Stimulated activated CD4-positive, alpha-beta T cell treated with anti-CD3 and anti-CD28 coated beads, Interleukin-4, amount 100 ng/mL, for 1 hour (primary cell): ENCODE data around the gene KRTAP9-8.
"Not testable (repeated sequence)": the region's sequence is repeated elsewhere in the genome, so short reads cannot be mapped to it uniquely, and the experiment has no call there.

ENCODE experiments used
- DNase-seq: peaks from one replicate; pipeline ENCODE4 v3.0.0-alpha.2; 2020

KRTAP9-8 gene, protein sequence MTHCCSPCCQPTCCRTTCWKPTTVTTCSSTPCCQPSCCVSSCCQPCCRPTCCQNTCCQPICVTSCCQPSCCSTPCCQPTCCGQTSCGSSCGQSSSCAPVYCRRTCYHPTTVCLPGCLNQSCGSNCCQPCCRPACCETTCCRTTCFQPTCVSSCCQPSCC

GRCh38 chr17:41237949-41238437, at the start of gene KRTAP9-8:
Gene KRTAP9-8, plus strand, starts transcription at chr17:41237999. Its CDS starts 53 bp downstream, at chr17:41238052.
- not testable (repeated sequence) for DNase-seq

- not testable (repeated sequence) for DNase-seq
These were observed 47.9 kb upstream of the KRTAP9-8 start, which contains the start of gene KRTAP9-1 for GRCh38 chr17:41189837-41190318. Gene KRTAP9-1, plus strand, starts transcription at chr17:41189887. Its CDS starts 0 bp downstream, at chr17:41189887.

- no peak for DNase-seq
These were observed 47.5 kb upstream of the KRTAP9-8 start for GRCh38 chr17:41190328-41190727.

DNA sequence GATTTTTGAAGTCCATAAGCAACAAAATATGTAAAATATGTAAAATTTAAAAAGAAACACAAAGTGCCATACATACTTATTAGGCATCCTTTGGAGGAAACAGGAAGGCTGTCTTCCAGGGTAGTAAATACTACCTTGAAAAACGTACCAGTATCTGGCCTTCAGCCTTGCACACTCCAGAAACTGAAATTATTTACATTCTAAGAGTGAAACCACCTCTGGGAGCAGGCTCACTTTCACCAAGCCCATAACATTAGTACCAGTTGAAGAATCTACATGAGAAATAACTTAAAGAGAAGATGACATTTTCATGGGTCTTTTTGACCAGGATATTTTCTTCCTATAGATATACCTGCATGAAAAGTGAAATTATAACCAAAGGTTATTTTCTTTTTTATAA, 41.7 kb upstream of the KRTAP9-8 start:
- no peak for DNase-seq

DNA sequence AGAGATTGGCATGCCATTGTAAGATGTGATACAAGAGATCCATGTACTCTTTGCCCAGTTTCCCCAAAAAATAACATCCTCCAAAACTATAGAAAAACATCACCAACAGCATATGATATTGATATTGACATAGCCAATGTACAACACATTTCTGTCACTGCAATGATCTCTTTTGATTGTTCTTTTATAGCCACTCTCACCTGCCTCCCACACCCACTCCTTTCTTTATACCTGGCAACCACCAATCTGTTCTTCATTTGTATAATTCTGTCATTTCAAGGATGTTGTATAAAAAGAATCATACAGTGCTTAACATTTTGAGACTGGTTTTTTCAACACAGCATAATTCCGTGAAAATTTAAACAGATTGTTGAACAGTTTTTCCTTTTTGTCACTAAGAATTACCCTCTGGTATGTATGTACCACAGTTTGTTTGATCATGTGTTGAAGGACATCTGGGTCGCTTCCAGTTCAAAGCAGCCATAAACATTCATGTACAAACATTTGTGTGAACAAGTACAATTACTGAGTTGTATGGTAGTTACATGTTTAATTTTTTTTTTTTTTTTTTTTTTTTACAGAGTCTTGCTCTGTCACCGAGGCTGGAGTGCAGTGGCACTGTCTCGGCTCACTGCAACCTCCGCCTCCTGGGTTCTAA, 38.2 kb upstream of the KRTAP9-8 start:
- DNase-seq: no peak

GRCh38 chr17:41211845-41212466, 25.8 kb upstream of the KRTAP9-8 start:
- DNase-seq: no peak

DNA sequence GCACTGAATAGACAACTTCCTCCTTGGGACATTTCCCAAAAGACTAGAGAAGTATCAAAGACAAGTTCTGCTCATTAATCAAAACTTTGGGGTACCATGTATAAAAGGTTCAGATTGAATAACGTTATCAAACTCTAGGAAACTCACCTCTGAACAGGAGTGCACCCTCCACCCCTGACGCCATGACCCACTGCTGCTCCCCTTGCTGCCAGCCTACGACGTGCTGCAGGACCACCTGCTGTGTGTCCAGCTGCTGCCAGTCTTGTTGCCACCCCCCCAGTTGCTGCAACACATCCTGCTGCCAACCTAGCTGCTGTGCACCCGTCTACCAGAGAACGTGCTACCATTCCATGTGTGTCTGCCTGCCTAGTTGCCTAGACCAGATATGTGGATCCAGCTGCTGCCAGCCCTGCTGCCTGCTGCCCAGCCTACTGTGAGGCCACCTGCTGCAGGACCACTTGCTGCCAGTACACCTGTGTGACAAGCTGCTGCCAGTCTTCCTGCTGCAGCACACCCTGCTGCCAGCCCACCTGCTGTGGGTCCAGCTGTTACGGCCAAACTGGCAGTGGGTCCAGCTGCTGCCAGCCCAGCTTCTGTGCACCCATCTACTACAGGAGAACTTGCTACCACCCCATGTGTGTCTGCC, 25.2 kb upstream of the KRTAP9-8 start:
- no peak for DNase-seq

- DNase-seq: no peak
These were observed 22.1 kb upstream of the KRTAP9-8 start for GRCh38 chr17:41215681-41216080.

GRCh38 chr17:41223821-41224220, 14.0 kb upstream of the KRTAP9-8 start:
- DNase-seq: no peak

DNA sequence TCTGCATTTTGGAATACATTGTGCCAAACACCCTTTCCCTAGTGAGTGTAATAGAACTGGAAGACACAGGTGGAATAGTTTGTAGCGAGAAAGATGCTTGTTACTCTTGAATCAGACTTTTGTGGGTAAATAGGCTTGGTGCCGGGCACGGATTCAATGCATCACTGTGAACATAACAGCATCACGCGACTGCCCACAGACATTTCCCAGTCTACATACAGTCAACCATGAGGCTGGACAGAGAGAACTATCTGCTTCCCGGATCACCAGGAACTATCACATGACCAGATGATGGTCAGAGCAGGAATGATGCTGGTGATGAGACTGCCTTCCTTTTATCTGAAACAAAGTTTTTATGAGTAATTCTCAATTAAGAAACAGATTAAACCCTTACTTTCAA, 11.7 kb upstream of the KRTAP9-8 start:
- DNase-seq: no peak

- not testable (repeated sequence) for DNase-seq
These were observed 11.2 kb upstream of the KRTAP9-8 start, which contains the start of gene KRTAP9-2 for GRCh38 chr17:41226598-41227095. Gene KRTAP9-2, plus strand, starts transcription at chr17:41226648. Its CDS starts 7 bp downstream, at chr17:41226655.

DNA sequence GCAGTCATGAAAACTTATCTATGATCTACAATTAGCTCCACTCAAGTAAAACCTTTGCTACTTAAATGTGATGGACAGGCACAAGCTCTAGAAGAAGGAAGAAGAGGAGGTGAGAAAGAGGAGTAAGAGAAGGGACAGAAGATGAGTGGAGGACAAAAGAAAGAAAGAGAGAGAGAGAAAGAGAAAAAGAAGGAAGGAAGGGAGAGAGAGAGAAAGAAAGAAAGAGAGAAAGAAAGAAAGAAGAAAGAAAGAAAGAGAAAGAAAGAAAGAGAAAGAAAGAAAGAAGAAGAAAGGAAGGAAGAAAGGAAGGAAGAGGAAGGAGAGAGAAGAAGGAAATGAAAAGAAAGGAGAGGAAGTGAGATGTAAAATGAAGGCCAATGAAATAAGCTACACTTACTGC, 7.7 kb upstream of the KRTAP9-8 start:
- DNase-seq: no peak

DNA sequence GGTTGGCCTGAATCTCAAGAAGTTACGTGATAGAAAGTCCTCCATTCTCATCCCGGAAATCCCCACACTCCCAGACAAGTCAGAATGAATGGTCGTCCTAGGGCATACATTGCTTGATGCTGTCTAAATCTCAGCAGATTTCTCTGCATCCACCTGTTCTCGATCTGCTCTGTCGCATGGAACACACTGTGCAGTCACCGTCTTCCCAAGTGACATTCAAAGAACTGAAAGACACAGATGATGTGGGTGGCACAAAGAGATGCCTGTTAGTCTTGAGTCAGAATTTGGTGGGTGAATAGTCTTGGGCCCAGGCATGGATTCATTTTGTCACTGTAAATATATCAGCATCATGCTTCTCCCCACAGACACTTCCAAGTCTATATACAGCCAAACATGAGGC, 6.1 kb upstream of the KRTAP9-8 start:
- no peak for DNase-seq

GRCh38 chr17:41232399-41233105, 5.2 kb upstream of the KRTAP9-8 start, which contains the start of gene KRTAP9-3:
Gene KRTAP9-3, plus strand, starts transcription at chr17:41232449. Its CDS starts 53 bp downstream, at chr17:41232502.
- DNase-seq: not testable (repeated sequence)

DNA sequence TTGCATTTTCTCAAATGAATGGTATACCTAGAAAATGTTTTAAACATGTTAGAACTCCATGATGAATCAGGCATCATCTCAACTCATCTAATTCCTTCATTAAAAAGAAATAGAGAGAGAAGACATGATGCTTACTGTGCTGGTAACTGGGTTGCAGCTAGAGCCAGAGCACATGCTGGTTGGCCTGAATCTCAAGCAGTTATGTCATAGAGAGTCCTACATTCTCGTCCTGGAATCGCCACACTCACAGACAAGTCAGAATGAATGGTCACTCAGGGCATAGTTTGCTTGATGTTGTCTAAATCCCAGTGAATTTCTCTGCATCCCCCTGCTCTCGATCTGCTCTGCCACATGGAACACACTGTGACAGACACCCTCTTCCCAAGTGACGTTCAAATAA, 683 bp upstream of the KRTAP9-8 start:
- DNase-seq: not testable (repeated sequence)

DNA sequence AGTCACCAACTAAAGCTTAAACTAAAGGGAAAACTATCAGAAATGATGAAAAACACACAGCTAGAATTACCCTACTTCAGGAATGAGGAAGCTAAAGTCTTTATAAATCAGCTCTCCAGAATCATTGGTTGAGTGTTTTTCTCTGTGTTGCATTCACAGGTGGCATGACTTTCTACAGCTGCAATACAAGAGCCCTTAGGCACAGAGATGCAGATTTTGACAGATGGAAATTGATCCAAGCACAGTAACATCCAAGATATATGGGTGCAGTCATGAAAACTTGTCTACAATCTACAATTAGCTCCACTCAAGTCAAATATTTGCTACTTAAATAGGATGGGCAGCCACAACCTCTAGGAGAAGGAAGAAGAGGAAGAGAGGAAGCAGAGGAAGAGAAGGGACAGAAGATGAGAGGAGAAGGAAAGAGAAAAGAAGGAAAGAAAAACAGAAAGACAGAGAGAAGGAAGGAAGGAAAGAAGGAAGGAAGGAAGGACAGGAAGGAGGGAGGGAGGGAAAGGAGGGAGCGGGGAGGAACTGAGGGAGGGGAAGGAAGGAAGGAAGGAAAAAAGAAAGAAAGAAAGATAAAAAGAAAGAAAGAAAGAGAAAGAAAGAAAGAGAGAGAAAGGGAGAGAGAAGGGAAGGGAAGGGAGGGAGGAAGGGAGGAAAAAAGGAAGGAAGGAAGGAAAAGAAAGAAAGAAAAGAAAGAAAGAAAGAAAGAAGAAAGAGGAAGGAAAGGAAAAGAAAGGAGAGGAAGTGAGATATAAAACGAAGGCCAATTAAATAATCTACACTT, 9.4 kb downstream of the KRTAP9-8 start:
- not testable (repeated sequence) for DNase-seq

DNA sequence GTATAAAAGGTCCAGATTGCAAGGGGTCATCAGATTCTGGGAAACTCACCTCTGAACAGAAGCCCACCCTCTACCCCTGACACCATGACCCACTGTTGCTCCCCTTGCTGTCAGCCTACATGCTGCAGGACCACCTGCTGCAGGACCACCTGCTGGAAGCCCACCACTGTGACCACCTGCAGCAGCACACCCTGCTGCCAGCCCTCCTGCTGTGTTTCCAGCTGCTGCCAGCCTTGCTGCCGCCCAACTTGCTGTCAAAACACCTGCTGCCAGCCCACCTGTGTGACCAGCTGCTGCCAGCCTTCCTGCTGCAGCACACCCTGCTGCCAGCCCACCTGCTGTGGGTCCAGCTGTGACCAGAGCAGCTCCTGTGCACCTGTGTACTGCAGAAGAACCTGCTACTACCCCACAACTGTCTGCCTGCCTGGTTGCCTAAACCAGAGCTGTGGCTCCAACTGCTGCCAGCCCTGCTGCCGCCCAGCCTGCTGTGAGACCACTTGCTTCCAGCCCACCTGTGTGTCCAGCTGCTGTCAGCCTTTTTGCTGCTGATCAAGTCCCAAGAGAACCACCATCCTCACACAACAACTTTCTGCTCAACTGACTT, 11.9 kb downstream of the KRTAP9-8 start, which contains the start of gene KRTAP9-4:
Gene KRTAP9-4 (plus strand): TSS at position 51 of the 604 bp plus-strand sequence. CDS start 34 bp downstream, at position 85.
- not testable (repeated sequence) for DNase-seq

DNA sequence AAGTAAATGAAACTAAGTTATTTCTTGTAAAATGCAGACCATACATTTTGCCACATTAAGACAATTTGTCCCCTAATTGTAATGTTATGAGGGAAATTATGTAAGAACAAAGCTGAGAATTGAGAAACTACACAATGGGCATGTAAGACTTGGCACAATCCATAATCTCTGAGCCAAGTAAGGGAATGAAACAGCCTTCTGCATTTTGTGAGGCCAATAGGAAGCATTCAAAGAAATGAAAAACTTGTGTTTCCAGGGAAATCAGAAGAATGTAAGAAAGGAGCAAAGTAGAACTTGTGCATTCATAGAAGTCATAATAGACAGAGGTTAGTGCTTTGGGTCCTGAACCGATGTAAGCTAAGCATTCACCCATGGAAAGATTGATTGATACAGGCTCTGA, 13.5 kb downstream of the KRTAP9-8 start:
- DNase-seq: no peak

DNA sequence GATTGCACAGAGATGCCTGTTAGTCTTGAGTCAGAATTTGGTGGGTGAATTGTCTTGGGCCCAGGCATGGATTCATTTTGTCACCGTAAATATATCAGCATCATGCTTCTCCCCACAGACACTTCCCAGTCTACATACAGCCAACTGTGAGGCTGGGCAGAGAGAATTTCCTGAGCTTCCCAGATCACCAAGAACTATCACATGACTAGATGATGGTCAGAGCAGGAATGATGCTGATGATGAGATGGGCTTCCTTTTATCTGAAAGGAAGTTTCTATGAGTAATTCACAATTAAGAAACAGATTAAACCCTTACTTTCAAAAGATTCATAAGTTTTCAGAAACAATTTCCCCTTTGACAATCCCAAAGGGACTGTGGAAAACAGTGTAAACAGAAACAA, 17.1 kb downstream of the KRTAP9-8 start:
- DNase-seq: no peak
